H7 (cell line): ENCODE data around the gene MIX23. TPM values are rescaled to one million over a fixed set of nuclear protein-coding genes. Genes with fewer than 3 reads are reported as not detected.

Experiments used
- DNase-seq: peaks from one replicate; pipeline ENCODE4 v3.0.0; 2012
- H3K27me3 ChIP-seq: 2 replicates; pipeline ENCODE4 v1.6.0; 2011; ENCODE audit warnings: mild to moderate bottlenecking, low read length; ENCODE audit not compliant: control insufficient read depth, insufficient read depth
- H3K36me3 ChIP-seq: replicated peaks from 2 replicates; pipeline ENCODE4 v1.5.1; 2011; ENCODE audit warnings: low read length; ENCODE audit not compliant: control insufficient read depth, insufficient read depth
- H3K4me3 ChIP-seq: 2 replicates; pipeline ENCODE4 v1.5.1; 2011; ENCODE audit warnings: low read depth, mild to moderate bottlenecking, control low read depth, low read length, moderate library complexity; ENCODE audit not compliant: insufficient read depth
- total RNA-seq: library from RNA; depleted of rRNA; stranded (reverse); fragments of >200 nt; shearing (Covaris generic); gene quantifications from 2 replicates; pipeline ENCODE4 v1.2.3, GENCODE V29; 2014

The MIX23 gene
- total RNA-seq, 1 experiment from 2014 or later: 36.6 TPM

GRCh38 chr3:122405015-122405414 is 22.0 kb upstream of the MIX23 start:
- H3K27me3 ChIP-seq: no peaks in the 10 kb centered on the region
- no peak overlapping the region for H3K4me3 ChIP-seq
- peaks cover 8% of the 10 kb centered on the region; the same call in 1 of the 2 replicates for H3K36me3 ChIP-seq
- DNase-seq: no peak

- DNase-seq: no peak
- peaks cover 7% of the 10 kb centered on the region; the same call in 1 of the 2 replicates for H3K36me3 ChIP-seq
- H3K4me3 ChIP-seq: no peak overlapping the region
- no peaks in the 10 kb centered on the region for H3K27me3 ChIP-seq
These were observed 20.5 kb upstream of the MIX23 start for GRCh38 chr3:122403489-122403888.

- no peak for DNase-seq
- peaks cover 2% of the 10 kb centered on the region; the same call in 1 of the 2 replicates for H3K36me3 ChIP-seq
- no peak overlapping the region for H3K4me3 ChIP-seq
- H3K27me3 ChIP-seq: no peaks in the 10 kb centered on the region
These were observed 15.9 kb upstream of the MIX23 start for GRCh38 chr3:122398920-122399319.

GRCh38 chr3:122397201-122397600 is 14.2 kb upstream of the MIX23 start:
- H3K4me3 ChIP-seq: no peak overlapping the region
- H3K36me3 ChIP-seq: no peaks in the 10 kb centered on the region
- no peaks in the 10 kb centered on the region for H3K27me3 ChIP-seq
- no peak for DNase-seq

- no peaks in the 10 kb centered on the region for H3K27me3 ChIP-seq
- DNase-seq: no peak
- H3K36me3 ChIP-seq: no peaks in the 10 kb centered on the region
- no peak overlapping the region for H3K4me3 ChIP-seq
These were observed 13.5 kb upstream of the MIX23 start for GRCh38 chr3:122396511-122396910.

GRCh38 chr3:122395582-122395981 is 12.6 kb upstream of the MIX23 start:
- no peaks in the 10 kb centered on the region for H3K36me3 ChIP-seq
- no peak for DNase-seq
- no peak overlapping the region for H3K4me3 ChIP-seq
- H3K27me3 ChIP-seq: no peaks in the 10 kb centered on the region

GRCh38 chr3:122394173-122394572 is 11.1 kb upstream of the MIX23 start:
- H3K4me3 ChIP-seq: no peak overlapping the region
- DNase-seq: no peak
- H3K27me3 ChIP-seq: no peaks in the 10 kb centered on the region
- no peaks in the 10 kb centered on the region for H3K36me3 ChIP-seq

- Histone ChIP-seq H3K36me3 (no peaks in the 10 kb centered on the region), H3K4me3 (no peak overlapping the region), H3K27me3 (no peaks in the 10 kb centered on the region)
- peak; percentile 42 for DNase-seq
These were observed 10.1 kb upstream of the MIX23 start for GRCh38 chr3:122392868-122393844.

GRCh38 chr3:122391681-122392446 is 8.8 kb upstream of the MIX23 start:
- H3K4me3 ChIP-seq: no peak overlapping the region
- no peaks in the 10 kb centered on the region for H3K27me3 ChIP-seq
- H3K36me3 ChIP-seq: no peaks in the 10 kb centered on the region
- DNase-seq: no peak

GRCh38 chr3:122390665-122391064 is 7.6 kb upstream of the MIX23 start:
- Histone ChIP-seq H3K4me3 (no peak overlapping the region), H3K27me3 (no peaks in the 10 kb centered on the region), H3K36me3 (no peaks in the 10 kb centered on the region)
- DNase-seq: no peak

- H3K36me3 ChIP-seq: no peaks in the 10 kb centered on the region
- H3K4me3 ChIP-seq: no peak overlapping the region
- no peak for DNase-seq
- H3K27me3 ChIP-seq: no peaks in the 10 kb centered on the region
These were observed 6.9 kb upstream of the MIX23 start for GRCh38 chr3:122389892-122390291.

GRCh38 chr3:122389197-122389596 is 6.2 kb upstream of the MIX23 start:
- Histone ChIP-seq H3K36me3 (no peaks in the 10 kb centered on the region), H3K27me3 (no peaks in the 10 kb centered on the region), H3K4me3 (no peak overlapping the region)
- DNase-seq: no peak

- DNase-seq: peak; percentile 21
- H3K36me3 ChIP-seq: no peaks in the 10 kb centered on the region
- H3K4me3 ChIP-seq: no peak overlapping the region
- no peaks in the 10 kb centered on the region for H3K27me3 ChIP-seq
These were observed 4.7 kb upstream of the MIX23 start for GRCh38 chr3:122387709-122388108.

- Histone ChIP-seq H3K36me3 (no peaks in the 10 kb centered on the region), H3K4me3 (peak within 1 kb of the TSS; percentile 88), H3K27me3 (no peaks in the 10 kb centered on the region)
- peak; percentile 90 for DNase-seq
These were observed 1.0 kb upstream of the MIX23 start, which contains the start of gene FAM162A for GRCh38 chr3:122383771-122384697. Gene FAM162A, plus strand, starts transcription at chr3:122384182. Its CDS starts 84 bp downstream, at chr3:122384266.
